HepG2 (cell line): ENCODE measurements around the gene CDC42EP5. TPM values are rescaled to one million over a fixed set of nuclear protein-coding genes. Genes with fewer than 3 reads are reported as not detected.

Source experiments
- AGO2 ChIP-seq: fragments of 200-400 bp; formaldehyde crosslinking; optimal IDR thresholded peaks from 2 replicates; pipeline ENCODE3; 2017; ENCODE audit warnings: mild to moderate bottlenecking, low read depth, low read length, moderate library complexity
- AKAP8 ChIP-seq: sonication (generic); formaldehyde crosslinking; IDR thresholded peaks from 2 replicates; pipeline ENCODE4 v1.5.1; 2020; ENCODE audit warnings: mild to moderate bottlenecking, missing genetic modification reagents
- CENPT ChIP-seq: sonication (generic); formaldehyde crosslinking; IDR thresholded peaks from 2 replicates; pipeline ENCODE4 v1.8.0; 2022; ENCODE audit warnings: low read depth, mild to moderate bottlenecking, moderate library complexity, missing genetic modification reagents
- FOXM1 ChIP-seq: sonication (generic); formaldehyde crosslinking; IDR thresholded peaks from 2 replicates; pipeline ENCODE4 v1.5.0; 2020; ENCODE audit warnings: missing genetic modification reagents
- POLR2A ChIP-seq, 2 experiments: IDR thresholded peaks; 2 replicates each; pipeline ENCODE4 v1.6.1; 2011; ENCODE audit warnings: low read depth in 2 of 2, low read length in 2 of 2, mild to moderate bottlenecking in 1 of 2, moderate library complexity in 1 of 2; ENCODE audit not compliant: insufficient read depth in 1 of 2
- RBFOX2 ChIP-seq: fragments of 200-400 bp; formaldehyde crosslinking; IDR thresholded peaks from 2 replicates; pipeline ENCODE4 v1.6.1; 2017; ENCODE audit warnings: low read depth, mild to moderate bottlenecking, low read length
- STAT5B ChIP-seq: sonication (generic); formaldehyde crosslinking; IDR thresholded peaks from 2 replicates; pipeline ENCODE4 v1.4.0; 2020; ENCODE audit warnings: missing genetic modification reagents
- TRIM22 ChIP-seq: fragments of 450-650 bp; IDR thresholded peaks from 2 replicates; pipeline ENCODE4 v1.6.1; 2017
- ZNF451 ChIP-seq: sonication (generic); formaldehyde crosslinking; IDR thresholded peaks from 2 replicates; pipeline ENCODE4 v1.5.0; 2020; ENCODE audit warnings: mild to moderate bottlenecking, missing genetic modification reagents
- ZNF562 ChIP-seq: sonication (generic); formaldehyde crosslinking; IDR thresholded peaks from 2 replicates; pipeline ENCODE4 v1.8.0; 2022; ENCODE audit warnings: missing genetic modification reagents, borderline replicate concordance
- ZNF879 ChIP-seq: sonication (generic); formaldehyde crosslinking; IDR thresholded peaks from 2 replicates; pipeline ENCODE4 v1.8.1; 2023; ENCODE audit warnings: missing genetic modification reagents
- ZZZ3 ChIP-seq: sonication (generic); formaldehyde crosslinking; IDR thresholded peaks from 2 replicates; pipeline ENCODE4 v1.4.0; 2020; ENCODE audit warnings: missing genetic modification reagents, mild to moderate bottlenecking, borderline replicate concordance
- polyA plus RNA-seq, 8 experiments: library from polyadenylated mRNA; depleted of rRNA in 3 of 8; stranded (reverse) in 7 of 8; unstranded in 1 of 8; fragments of >200 nt; fragmentation: Illumina TruSeq in 4 of 8; extraction: Trizol in 4 of 8; gene quantifications; 2 replicates each; pipeline versions ENCODE4 v1.2.1 to v1.2.3, GENCODE V29; 2011 to 2016; ENCODE audit warnings: low read depth in 4 of 8, missing spikeins in 1 of 8, mixed read lengths in 1 of 8; ENCODE audit not compliant: insufficient read depth in 1 of 8
- total RNA-seq, 5 experiments: library from RNA; depleted of rRNA; stranded (reverse); fragments of >200 nt; fragmentation: Illumina TruSeq; extraction: Trizol; gene quantifications; 2 replicates each; pipeline ENCODE4 v1.2.3, GENCODE V29; 2016; ENCODE audit warnings: low read depth in 1 of 5
- TF ChIP-seq, protein P1 (sequence below): sonication (generic); formaldehyde crosslinking; IDR thresholded peaks from 2 replicates; pipeline ENCODE4 v1.9.0; 2022; ENCODE audit warnings: low read depth, missing genetic modification reagents
- TF ChIP-seq, protein P2 (sequence below): sonication (generic); formaldehyde crosslinking; IDR thresholded peaks from 2 replicates; pipeline ENCODE4 v1.5.0; 2020; ENCODE audit warnings: mild to moderate bottlenecking, missing genetic modification reagents, borderline replicate concordance
- TF ChIP-seq, protein P3 (sequence below): IDR thresholded peaks from 2 replicates; pipeline ENCODE4 v1.6.1; 2016; ENCODE audit warnings: control low read depth

Gene CDC42EP5
- total and polyA plus RNA-seq, 2 of the 13 experiments (the other 11 are each of a cell fraction or from before 2014, with no cell fraction given): 0.41 to 1.6 TPM

DNA sequence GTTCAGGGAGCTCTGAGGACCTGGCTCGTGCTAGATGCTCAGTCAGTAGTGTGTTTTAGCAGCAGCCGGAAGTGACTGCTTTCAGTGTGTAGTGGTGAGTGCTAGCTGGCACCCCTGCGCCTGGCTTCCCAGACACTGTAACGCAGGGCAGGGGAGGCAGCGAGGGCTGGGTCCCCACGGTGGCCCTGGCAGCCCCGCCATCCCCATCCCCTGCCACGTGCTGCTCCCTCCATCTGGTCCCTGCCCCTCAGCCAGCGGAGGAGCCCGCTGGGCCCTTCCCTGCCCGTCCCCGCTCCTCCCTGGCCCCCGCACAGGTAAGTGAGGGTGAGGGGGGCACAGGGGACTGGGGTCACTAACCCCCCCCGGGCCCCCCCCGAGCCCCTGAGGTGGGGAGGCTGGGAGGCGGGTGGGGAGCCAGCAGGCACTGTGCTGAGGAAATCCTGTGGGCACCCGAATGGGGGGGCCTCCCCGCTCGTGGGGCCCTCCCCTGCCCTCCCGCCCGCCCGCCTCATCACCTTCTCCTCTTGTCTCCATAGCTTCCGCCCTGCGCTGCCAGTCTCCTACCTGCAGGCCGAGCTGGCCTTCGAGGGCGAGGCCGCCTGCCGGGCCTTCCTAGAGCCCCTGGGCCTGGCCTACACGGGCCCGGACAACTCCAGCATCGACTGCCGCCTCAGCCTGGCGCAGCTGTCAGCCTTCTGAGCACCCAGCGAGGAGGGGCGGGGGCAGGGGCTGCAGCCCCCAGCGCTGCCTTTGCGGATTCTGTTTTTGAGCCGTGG lies 12.7 kb downstream of the CDC42EP5 start (continued):
- TF ChIP-seq POLR2A (IDR thresholded peaks at IDR 0.05; ENCODE audit: insufficient read depth in 1 of 2, low read depth in 2 of 2, low read length in 2 of 2) (0 out of 4 replicates have a peak, but pooled peaks of 1 of the 2 experiments have one; percentile 19), ZNF562 (CRISPR knock-in tag) (no peak), FOXM1 (no peak), TRIM22 (no peak), ZNF451 (CRISPR knock-in tag) (no peak), ZNF879 (CRISPR knock-in tag) (no peak), CENPT (CRISPR knock-in tag) (0 out of 2 replicates have a peak, but pooled peaks have one; percentile 7), ZZZ3 (no peak), STAT5B (CRISPR knock-in tag) (no peak), RBFOX2 (peak; percentile 73), AKAP8 (CRISPR knock-in tag) (0 out of 2 replicates have a peak, but pooled peaks have one; percentile 8), AGO2 (peak; percentile 89)
- TF ChIP-seq, protein P1, sequence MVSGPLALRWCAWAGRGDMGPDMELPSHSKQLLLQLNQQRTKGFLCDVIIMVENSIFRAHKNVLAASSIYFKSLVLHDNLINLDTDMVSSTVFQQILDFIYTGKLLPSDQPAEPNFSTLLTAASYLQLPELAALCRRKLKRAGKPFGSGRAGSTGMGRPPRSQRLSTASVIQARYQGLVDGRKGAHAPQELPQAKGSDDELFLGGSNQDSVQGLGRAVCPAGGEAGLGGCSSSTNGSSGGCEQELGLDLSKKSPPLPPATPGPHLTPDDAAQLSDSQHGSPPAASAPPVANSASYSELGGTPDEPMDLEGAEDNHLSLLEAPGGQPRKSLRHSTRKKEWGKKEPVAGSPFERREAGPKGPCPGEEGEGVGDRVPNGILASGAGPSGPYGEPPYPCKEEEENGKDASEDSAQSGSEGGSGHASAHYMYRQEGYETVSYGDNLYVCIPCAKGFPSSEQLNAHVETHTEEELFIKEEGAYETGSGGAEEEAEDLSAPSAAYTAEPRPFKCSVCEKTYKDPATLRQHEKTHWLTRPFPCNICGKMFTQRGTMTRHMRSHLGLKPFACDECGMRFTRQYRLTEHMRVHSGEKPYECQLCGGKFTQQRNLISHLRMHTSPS (CRISPR knock-in tag): no peak
- TF ChIP-seq, protein P2, sequence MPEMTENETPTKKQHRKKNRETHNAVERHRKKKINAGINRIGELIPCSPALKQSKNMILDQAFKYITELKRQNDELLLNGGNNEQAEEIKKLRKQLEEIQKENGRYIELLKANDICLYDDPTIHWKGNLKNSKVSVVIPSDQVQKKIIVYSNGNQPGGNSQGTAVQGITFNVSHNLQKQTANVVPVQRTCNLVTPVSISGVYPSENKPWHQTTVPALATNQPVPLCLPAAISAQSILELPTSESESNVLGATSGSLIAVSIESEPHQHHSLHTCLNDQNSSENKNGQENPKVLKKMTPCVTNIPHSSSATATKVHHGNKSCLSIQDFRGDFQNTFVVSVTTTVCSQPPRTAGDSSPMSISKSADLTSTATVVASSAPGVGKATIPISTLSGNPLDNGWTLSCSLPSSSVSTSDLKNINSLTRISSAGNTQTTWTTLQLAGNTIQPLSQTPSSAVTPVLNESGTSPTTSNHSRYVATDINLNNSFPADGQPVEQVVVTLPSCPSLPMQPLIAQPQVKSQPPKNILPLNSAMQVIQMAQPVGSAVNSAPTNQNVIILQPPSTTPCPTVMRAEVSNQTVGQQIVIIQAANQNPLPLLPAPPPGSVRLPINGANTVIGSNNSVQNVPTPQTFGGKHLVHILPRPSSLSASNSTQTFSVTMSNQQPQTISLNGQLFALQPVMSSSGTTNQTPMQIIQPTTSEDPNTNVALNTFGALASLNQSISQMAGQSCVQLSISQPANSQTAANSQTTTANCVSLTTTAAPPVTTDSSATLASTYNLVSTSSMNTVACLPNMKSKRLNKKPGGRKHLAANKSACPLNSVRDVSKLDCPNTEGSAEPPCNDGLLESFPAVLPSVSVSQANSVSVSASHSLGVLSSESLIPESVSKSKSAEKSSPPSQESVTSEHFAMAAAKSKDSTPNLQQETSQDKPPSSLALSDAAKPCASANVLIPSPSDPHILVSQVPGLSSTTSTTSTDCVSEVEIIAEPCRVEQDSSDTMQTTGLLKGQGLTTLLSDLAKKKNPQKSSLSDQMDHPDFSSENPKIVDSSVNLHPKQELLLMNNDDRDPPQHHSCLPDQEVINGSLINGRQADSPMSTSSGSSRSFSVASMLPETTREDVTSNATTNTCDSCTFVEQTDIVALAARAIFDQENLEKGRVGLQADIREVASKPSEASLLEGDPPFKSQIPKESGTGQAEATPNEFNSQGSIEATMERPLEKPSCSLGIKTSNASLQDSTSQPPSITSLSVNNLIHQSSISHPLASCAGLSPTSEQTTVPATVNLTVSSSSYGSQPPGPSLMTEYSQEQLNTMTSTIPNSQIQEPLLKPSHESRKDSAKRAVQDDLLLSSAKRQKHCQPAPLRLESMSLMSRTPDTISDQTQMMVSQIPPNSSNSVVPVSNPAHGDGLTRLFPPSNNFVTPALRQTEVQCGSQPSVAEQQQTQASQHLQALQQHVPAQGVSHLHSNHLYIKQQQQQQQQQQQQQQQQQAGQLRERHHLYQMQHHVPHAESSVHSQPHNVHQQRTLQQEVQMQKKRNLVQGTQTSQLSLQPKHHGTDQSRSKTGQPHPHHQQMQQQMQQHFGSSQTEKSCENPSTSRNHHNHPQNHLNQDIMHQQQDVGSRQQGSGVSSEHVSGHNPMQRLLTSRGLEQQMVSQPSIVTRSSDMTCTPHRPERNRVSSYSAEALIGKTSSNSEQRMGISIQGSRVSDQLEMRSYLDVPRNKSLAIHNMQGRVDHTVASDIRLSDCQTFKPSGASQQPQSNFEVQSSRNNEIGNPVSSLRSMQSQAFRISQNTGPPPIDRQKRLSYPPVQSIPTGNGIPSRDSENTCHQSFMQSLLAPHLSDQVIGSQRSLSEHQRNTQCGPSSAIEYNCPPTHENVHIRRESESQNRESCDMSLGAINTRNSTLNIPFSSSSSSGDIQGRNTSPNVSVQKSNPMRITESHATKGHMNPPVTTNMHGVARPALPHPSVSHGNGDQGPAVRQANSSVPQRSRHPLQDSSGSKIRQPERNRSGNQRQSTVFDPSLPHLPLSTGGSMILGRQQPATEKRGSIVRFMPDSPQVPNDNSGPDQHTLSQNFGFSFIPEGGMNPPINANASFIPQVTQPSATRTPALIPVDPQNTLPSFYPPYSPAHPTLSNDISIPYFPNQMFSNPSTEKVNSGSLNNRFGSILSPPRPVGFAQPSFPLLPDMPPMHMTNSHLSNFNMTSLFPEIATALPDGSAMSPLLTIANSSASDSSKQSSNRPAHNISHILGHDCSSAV (CRISPR knock-in tag): no peak
- TF ChIP-seq, protein P3, sequence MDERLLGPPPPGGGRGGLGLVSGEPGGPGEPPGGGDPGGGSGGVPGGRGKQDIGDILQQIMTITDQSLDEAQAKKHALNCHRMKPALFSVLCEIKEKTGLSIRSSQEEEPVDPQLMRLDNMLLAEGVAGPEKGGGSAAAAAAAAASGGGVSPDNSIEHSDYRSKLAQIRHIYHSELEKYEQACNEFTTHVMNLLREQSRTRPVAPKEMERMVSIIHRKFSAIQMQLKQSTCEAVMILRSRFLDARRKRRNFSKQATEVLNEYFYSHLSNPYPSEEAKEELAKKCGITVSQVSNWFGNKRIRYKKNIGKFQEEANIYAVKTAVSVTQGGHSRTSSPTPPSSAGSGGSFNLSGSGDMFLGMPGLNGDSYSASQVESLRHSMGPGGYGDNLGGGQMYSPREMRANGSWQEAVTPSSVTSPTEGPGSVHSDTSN (CRISPR knock-in tag): no peak
